ENCODE measurements around the gene CEP63. TPM values are rescaled to one million over a fixed set of nuclear protein-coding genes. Genes with fewer than 3 reads are reported as not detected.

The CEP63 gene
- total and polyA plus RNA-seq, 2 of the 8 experiments (the other 6 are each of a cell fraction or from before 2014, with no cell fraction given): 5.3 to 18.2 TPM

DNA sequence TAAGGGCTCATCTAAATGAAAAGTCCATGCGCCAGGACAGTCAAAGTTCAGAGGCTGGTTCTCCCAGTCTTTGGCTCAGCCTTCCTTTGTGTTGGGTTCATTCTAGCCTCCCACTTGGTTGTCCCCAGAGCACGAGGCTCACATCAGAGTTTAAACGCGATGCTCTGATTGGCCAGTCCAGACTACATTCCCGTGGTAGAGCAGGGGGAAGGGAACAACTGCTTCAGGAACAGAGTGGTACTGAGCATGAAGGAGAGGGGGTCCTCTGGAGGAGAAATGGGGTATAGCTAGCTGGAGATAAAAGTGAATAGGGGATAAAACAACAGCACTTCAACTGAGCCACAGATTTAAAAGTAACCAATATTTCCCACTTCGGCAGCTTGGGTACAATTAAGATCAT is 32.2 kb upstream of the CEP63 start (continued):
- TF ChIP-seq RXRA (IDR thresholded peaks at IDR 0.05; ENCODE audit: insufficient read depth, low read depth, low read length) (no peak), CTBP2 (IDR thresholded peaks at IDR 0.05; ENCODE audit: borderline replicate concordance, insufficient read depth, insufficient read length, low read length) (no peak), RFX5 (IDR thresholded peaks at IDR 0.05; ENCODE audit: borderline replicate concordance, low read depth, low read length) (no peak), CBX5 (IDR thresholded peaks at IDR 0.05; ENCODE audit: low read depth, low read length) (no peak), SIN3A (conservative IDR thresholded peaks at IDR 0.05 in 1 of 2, IDR thresholded peaks at IDR 0.05 in 1 of 2; ENCODE audit: low read depth in 1 of 2, low read length in 2 of 2) (no peak), KDM1A (IDR thresholded peaks at IDR 0.05; ENCODE audit: borderline replicate concordance, low read length) (peak; percentile 28; the same call in 1 of the 2 replicates), BCL11A (IDR thresholded peaks at IDR 0.05; ENCODE audit: low read depth in 2 of 2, low read length in 2 of 2) (no peak), POLR2AphosphoS5 (IDR thresholded peaks at IDR 0.05; ENCODE audit: low read depth, low read length) (no peak), POLR2A (IDR thresholded peaks at IDR 0.05; ENCODE audit: control extremely low read depth in 1 of 2, low read depth in 2 of 2, low read length in 2 of 2) (no peak), CBX8 (IDR thresholded peaks at IDR 0.05; ENCODE audit: borderline replicate concordance, low read depth, low read length) (no peak)
- TF ChIP-seq, protein P1, sequence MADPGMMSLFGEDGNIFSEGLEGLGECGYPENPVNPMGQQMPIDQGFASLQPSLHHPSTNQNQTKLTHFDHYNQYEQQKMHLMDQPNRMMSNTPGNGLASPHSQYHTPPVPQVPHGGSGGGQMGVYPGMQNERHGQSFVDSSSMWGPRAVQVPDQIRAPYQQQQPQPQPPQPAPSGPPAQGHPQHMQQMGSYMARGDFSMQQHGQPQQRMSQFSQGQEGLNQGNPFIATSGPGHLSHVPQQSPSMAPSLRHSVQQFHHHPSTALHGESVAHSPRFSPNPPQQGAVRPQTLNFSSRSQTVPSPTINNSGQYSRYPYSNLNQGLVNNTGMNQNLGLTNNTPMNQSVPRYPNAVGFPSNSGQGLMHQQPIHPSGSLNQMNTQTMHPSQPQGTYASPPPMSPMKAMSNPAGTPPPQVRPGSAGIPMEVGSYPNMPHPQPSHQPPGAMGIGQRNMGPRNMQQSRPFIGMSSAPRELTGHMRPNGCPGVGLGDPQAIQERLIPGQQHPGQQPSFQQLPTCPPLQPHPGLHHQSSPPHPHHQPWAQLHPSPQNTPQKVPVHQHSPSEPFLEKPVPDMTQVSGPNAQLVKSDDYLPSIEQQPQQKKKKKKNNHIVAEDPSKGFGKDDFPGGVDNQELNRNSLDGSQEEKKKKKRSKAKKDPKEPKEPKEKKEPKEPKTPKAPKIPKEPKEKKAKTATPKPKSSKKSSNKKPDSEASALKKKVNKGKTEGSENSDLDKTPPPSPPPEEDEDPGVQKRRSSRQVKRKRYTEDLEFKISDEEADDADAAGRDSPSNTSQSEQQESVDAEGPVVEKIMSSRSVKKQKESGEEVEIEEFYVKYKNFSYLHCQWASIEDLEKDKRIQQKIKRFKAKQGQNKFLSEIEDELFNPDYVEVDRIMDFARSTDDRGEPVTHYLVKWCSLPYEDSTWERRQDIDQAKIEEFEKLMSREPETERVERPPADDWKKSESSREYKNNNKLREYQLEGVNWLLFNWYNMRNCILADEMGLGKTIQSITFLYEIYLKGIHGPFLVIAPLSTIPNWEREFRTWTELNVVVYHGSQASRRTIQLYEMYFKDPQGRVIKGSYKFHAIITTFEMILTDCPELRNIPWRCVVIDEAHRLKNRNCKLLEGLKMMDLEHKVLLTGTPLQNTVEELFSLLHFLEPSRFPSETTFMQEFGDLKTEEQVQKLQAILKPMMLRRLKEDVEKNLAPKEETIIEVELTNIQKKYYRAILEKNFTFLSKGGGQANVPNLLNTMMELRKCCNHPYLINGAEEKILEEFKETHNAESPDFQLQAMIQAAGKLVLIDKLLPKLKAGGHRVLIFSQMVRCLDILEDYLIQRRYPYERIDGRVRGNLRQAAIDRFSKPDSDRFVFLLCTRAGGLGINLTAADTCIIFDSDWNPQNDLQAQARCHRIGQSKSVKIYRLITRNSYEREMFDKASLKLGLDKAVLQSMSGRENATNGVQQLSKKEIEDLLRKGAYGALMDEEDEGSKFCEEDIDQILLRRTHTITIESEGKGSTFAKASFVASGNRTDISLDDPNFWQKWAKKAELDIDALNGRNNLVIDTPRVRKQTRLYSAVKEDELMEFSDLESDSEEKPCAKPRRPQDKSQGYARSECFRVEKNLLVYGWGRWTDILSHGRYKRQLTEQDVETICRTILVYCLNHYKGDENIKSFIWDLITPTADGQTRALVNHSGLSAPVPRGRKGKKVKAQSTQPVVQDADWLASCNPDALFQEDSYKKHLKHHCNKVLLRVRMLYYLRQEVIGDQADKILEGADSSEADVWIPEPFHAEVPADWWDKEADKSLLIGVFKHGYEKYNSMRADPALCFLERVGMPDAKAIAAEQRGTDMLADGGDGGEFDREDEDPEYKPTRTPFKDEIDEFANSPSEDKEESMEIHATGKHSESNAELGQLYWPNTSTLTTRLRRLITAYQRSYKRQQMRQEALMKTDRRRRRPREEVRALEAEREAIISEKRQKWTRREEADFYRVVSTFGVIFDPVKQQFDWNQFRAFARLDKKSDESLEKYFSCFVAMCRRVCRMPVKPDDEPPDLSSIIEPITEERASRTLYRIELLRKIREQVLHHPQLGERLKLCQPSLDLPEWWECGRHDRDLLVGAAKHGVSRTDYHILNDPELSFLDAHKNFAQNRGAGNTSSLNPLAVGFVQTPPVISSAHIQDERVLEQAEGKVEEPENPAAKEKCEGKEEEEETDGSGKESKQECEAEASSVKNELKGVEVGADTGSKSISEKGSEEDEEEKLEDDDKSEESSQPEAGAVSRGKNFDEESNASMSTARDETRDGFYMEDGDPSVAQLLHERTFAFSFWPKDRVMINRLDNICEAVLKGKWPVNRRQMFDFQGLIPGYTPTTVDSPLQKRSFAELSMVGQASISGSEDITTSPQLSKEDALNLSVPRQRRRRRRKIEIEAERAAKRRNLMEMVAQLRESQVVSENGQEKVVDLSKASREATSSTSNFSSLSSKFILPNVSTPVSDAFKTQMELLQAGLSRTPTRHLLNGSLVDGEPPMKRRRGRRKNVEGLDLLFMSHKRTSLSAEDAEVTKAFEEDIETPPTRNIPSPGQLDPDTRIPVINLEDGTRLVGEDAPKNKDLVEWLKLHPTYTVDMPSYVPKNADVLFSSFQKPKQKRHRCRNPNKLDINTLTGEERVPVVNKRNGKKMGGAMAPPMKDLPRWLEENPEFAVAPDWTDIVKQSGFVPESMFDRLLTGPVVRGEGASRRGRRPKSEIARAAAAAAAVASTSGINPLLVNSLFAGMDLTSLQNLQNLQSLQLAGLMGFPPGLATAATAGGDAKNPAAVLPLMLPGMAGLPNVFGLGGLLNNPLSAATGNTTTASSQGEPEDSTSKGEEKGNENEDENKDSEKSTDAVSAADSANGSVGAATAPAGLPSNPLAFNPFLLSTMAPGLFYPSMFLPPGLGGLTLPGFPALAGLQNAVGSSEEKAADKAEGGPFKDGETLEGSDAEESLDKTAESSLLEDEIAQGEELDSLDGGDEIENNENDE (IDR thresholded peaks at IDR 0.05; ENCODE audit: insufficient replicate concordance, low read length): no peak

Measured in H1 (cell line).